HEK293 (cell line): ENCODE measurements around the gene USP32.
A peak's percentile ranks its signal among the peaks of the same experiment; 100 is the strongest.

Experiments
- GLI2 ChIP-seq: fragments of 450-650 bp; formaldehyde crosslinking; IDR thresholded peaks from 2 replicates; pipeline ENCODE4; 2017; ENCODE audit warnings: missing biosample characterization, missing genetic modification characterization, low read depth, borderline replicate concordance
- HOXD13 ChIP-seq: sonication (generic); formaldehyde crosslinking; IDR thresholded peaks from 2 replicates; pipeline ENCODE4 v1.8.0; 2022; ENCODE audit warnings: missing genetic modification reagents, borderline replicate concordance
- MEIS1 ChIP-seq: sonication (generic); formaldehyde crosslinking; IDR thresholded peaks from 2 replicates; pipeline ENCODE4 v1.8.1; 2022; ENCODE audit warnings: missing genetic modification reagents, mild to moderate bottlenecking, borderline replicate concordance
- MZF1 ChIP-seq: fragments of 450-650 bp; formaldehyde crosslinking; IDR thresholded peaks from 2 replicates; pipeline ENCODE4 v1.5.1; 2017; ENCODE audit warnings: missing biosample characterization, missing genetic modification characterization, borderline replicate concordance
- OVOL3 ChIP-seq: fragments of 450-650 bp; formaldehyde crosslinking; IDR thresholded peaks from 2 replicates; pipeline ENCODE4 v1.5.1; 2016; ENCODE audit warnings: missing biosample characterization, missing genetic modification characterization
- SALL2 ChIP-seq: fragments of 450-650 bp; formaldehyde crosslinking; IDR thresholded peaks from 2 replicates; pipeline ENCODE4 v1.5.0; 2017; ENCODE audit warnings: missing biosample characterization, mild to moderate bottlenecking, missing genetic modification characterization, borderline replicate concordance
- SETDB1 ChIP-seq: IDR thresholded peaks from one replicate; pipeline ENCODE4 v1.6.1; 2017; ENCODE audit warnings: mild to moderate bottlenecking, low read length, moderate library complexity, mixed read lengths; ENCODE audit not compliant: insufficient read length
- TRIM28 ChIP-seq: IDR thresholded peaks from 2 replicates; pipeline ENCODE4 v1.6.1; 2011; ENCODE audit warnings: low read length, control low read depth, borderline replicate concordance
- ZBTB7A ChIP-seq: fragments of 450-650 bp; formaldehyde crosslinking; IDR thresholded peaks from 2 replicates; pipeline ENCODE4 v1.5.1; 2016; ENCODE audit warnings: low read depth, missing biosample characterization, missing genetic modification characterization
- ZFP41 ChIP-seq: fragments of 450-650 bp; formaldehyde crosslinking; IDR thresholded peaks from 2 replicates; pipeline ENCODE4 v1.5.1; 2016; ENCODE audit warnings: missing biosample characterization, missing genetic modification characterization, borderline replicate concordance
- ZFP69B ChIP-seq: fragments of 450-650 bp; formaldehyde crosslinking; IDR thresholded peaks from 2 replicates; pipeline ENCODE4 v1.5.1; 2016; ENCODE audit warnings: missing biosample characterization, missing genetic modification characterization
- ZIC2 ChIP-seq: fragments of 450-650 bp; formaldehyde crosslinking; IDR thresholded peaks from 2 replicates; pipeline ENCODE4 v1.5.1; 2016; ENCODE audit warnings: missing biosample characterization, missing genetic modification characterization
- ZNF266 ChIP-seq: fragments of 450-650 bp; formaldehyde crosslinking; IDR thresholded peaks from 2 replicates; pipeline ENCODE4 v1.5.1; 2016; ENCODE audit warnings: missing biosample characterization, missing genetic modification characterization, low read depth
- ZNF391 ChIP-seq: fragments of 450-650 bp; formaldehyde crosslinking; IDR thresholded peaks from 2 replicates; pipeline ENCODE4 v1.5.1; 2016; ENCODE audit warnings: low read depth, missing biosample characterization, missing genetic modification characterization, borderline replicate concordance
- ZNF394 ChIP-seq: fragments of 450-650 bp; formaldehyde crosslinking; IDR thresholded peaks from 2 replicates; pipeline ENCODE4 v1.5.1; 2016; ENCODE audit warnings: missing biosample characterization, missing genetic modification characterization, mild to moderate bottlenecking, moderate library complexity, borderline replicate concordance
- ZNF404 ChIP-seq: fragments of 450-650 bp; formaldehyde crosslinking; IDR thresholded peaks from 2 replicates; pipeline ENCODE4 v1.5.1; 2017; ENCODE audit warnings: missing biosample characterization, missing genetic modification characterization
- ZNF423 ChIP-seq: fragments of 450-650 bp; formaldehyde crosslinking; IDR thresholded peaks from 2 replicates; pipeline ENCODE4 v1.5.1; 2016; ENCODE audit warnings: missing biosample characterization, missing genetic modification characterization
- ZNF426 ChIP-seq: fragments of 450-650 bp; formaldehyde crosslinking; IDR thresholded peaks from 2 replicates; pipeline ENCODE4 v1.5.1; 2017; ENCODE audit warnings: missing biosample characterization, missing genetic modification characterization, mild to moderate bottlenecking, inconsistent platforms, moderate library complexity
- ZNF529 ChIP-seq: fragments of 450-650 bp; formaldehyde crosslinking; IDR thresholded peaks from 2 replicates; pipeline ENCODE4 v1.5.1; 2017; ENCODE audit warnings: missing genetic modification characterization, missing biosample characterization; ENCODE audit not compliant: insufficient replicate concordance
- ZNF544 ChIP-seq: fragments of 450-650 bp; formaldehyde crosslinking; IDR thresholded peaks from 2 replicates; pipeline ENCODE4 v1.5.0; 2017; ENCODE audit warnings: missing biosample characterization, missing genetic modification characterization
- ZNF558 ChIP-seq: fragments of 450-650 bp; formaldehyde crosslinking; IDR thresholded peaks from 2 replicates; pipeline ENCODE4 v1.5.1; 2016; ENCODE audit warnings: missing biosample characterization, missing genetic modification characterization
- ZNF561 ChIP-seq: fragments of 450-650 bp; IDR thresholded peaks from 2 replicates; pipeline ENCODE4 v1.5.1; 2018; ENCODE audit warnings: missing biosample characterization, missing genetic modification characterization, borderline replicate concordance
- ZNF621 ChIP-seq: fragments of 450-650 bp; formaldehyde crosslinking; IDR thresholded peaks from 2 replicates; pipeline ENCODE4 v1.5.1; 2017; ENCODE audit warnings: missing biosample characterization, missing genetic modification characterization
- ZNF626 ChIP-seq: fragments of 450-650 bp; sonication (Bioruptor Pico); formaldehyde crosslinking; IDR thresholded peaks from 2 replicates; pipeline ENCODE4 v1.5.1; 2018; ENCODE audit warnings: missing biosample characterization, missing genetic modification characterization, inconsistent platforms
- ZNF660 ChIP-seq: fragments of 450-650 bp; IDR thresholded peaks from 2 replicates; pipeline ENCODE4 v1.5.1; 2018; ENCODE audit warnings: missing biosample characterization, mild to moderate bottlenecking, missing genetic modification characterization
- ZNF670 ChIP-seq: fragments of 450-650 bp; formaldehyde crosslinking; IDR thresholded peaks from 2 replicates; pipeline ENCODE4 v1.5.1; 2016; ENCODE audit warnings: missing biosample characterization, missing genetic modification characterization, low read depth
- ZNF747 ChIP-seq: fragments of 450-650 bp; formaldehyde crosslinking; IDR thresholded peaks from 2 replicates; pipeline ENCODE4 v1.5.1; 2016; ENCODE audit warnings: missing biosample characterization, missing genetic modification characterization
- ZSCAN16 ChIP-seq: fragments of 450-650 bp; formaldehyde crosslinking; IDR thresholded peaks from 2 replicates; pipeline ENCODE4 v1.5.1; 2016; ENCODE audit warnings: missing biosample characterization, missing genetic modification characterization
- TF ChIP-seq, protein P1 (sequence below): IDR thresholded peaks from 2 replicates; pipeline ENCODE4 v1.6.1; 2011; ENCODE audit warnings: mild to moderate bottlenecking, low read depth, low read length, borderline replicate concordance
- TF ChIP-seq, protein P2 (sequence below): sonication (generic); formaldehyde crosslinking; IDR thresholded peaks from 2 replicates; pipeline ENCODE4 v1.8.1; 2022; ENCODE audit warnings: mild to moderate bottlenecking, moderate library complexity, missing genetic modification reagents
- TF ChIP-seq, protein P3 (sequence below): fragments of 450-650 bp; formaldehyde crosslinking; IDR thresholded peaks from 2 replicates; pipeline ENCODE4 v1.5.1; 2016; ENCODE audit warnings: missing biosample characterization, missing genetic modification characterization
- TF ChIP-seq, protein P4 (sequence below): fragments of 450-650 bp; formaldehyde crosslinking; IDR thresholded peaks from 2 replicates; pipeline ENCODE4 v1.5.1; 2016; ENCODE audit warnings: missing biosample characterization, missing genetic modification characterization, low read depth

USP32 gene

DNA sequence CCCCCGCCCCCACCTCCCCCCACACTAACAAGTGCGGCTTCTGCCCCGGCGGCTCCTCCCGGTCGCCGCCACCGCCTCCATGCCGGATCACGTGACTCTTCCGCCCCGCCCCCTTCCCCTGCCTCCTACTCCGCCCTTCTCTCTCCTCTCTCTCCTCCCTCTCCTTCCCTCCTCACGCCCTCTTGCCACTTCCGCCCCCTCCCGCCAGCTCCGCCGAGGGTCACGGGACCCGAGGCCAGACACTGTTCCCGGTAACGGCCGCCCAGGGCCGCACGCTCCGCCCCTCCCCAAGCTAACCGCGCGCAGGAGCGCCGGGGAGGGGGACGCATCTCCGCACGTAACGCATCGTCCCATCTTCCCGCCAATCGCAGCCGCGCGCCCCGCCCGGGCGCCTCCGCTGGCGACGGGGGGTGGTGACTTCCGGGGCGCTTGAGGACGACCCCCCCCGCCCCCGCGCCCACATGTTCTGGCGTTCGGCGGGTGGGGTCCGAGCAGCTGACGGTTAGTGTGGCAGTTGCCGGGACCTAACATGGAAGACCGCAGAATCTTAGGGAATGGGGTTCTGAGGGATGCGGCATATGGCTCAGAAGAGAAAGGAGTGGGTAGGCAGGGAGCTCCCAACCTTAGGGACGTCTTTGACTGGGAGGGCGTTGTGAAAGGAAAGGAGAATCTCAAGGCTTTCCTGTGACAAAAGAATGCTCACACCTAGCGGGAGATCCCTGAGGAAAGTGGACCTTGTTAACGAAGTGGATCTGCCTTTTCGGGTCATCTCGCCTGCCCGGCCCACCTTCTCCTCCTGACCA lies at the start of gene USP32 (continued):
- TF ChIP-seq SALL2 (tag by site-specific recombination): no peak
- TF ChIP-seq SETDB1: no peak
- TF ChIP-seq ZNF426 (tag by site-specific recombination): no peak
- peak; percentile 37; the same call in 1 of the 2 replicates for TF ChIP-seq ZFP69B (tag by site-specific recombination)
- no peak for TF ChIP-seq ZNF670 (tag by site-specific recombination)
- TF ChIP-seq ZBTB7A (tag by site-specific recombination): peak; percentile 87; the same call in 1 of the 2 replicates
- TF ChIP-seq ZNF423 (tag by site-specific recombination): peak; percentile 100
- TF ChIP-seq ZNF626: no peak
- no peak for TF ChIP-seq MZF1
- TF ChIP-seq, protein P1, sequence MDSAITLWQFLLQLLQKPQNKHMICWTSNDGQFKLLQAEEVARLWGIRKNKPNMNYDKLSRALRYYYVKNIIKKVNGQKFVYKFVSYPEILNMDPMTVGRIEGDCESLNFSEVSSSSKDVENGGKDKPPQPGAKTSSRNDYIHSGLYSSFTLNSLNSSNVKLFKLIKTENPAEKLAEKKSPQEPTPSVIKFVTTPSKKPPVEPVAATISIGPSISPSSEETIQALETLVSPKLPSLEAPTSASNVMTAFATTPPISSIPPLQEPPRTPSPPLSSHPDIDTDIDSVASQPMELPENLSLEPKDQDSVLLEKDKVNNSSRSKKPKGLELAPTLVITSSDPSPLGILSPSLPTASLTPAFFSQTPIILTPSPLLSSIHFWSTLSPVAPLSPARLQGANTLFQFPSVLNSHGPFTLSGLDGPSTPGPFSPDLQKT: peak; percentile 70; the same call in 1 of the 2 replicates
- TF ChIP-seq ZNF391 (tag by site-specific recombination): 0 out of 2 replicates have a peak, but pooled peaks have one; percentile 56
- no peak; the same call in 1 of the 2 replicates for TF ChIP-seq ZNF394
- TF ChIP-seq OVOL3 (tag by site-specific recombination): no peak
- no peak for TF ChIP-seq ZNF266
- no peak; the same call in 1 of the 2 replicates for TF ChIP-seq HOXD13 (CRISPR knock-in tag)
- no peak for TF ChIP-seq ZFP41
- no peak for TF ChIP-seq ZNF404 (tag by site-specific recombination)
- TF ChIP-seq ZNF747: no peak
- peak; percentile 74 for TF ChIP-seq ZIC2
- TF ChIP-seq, protein P2, sequence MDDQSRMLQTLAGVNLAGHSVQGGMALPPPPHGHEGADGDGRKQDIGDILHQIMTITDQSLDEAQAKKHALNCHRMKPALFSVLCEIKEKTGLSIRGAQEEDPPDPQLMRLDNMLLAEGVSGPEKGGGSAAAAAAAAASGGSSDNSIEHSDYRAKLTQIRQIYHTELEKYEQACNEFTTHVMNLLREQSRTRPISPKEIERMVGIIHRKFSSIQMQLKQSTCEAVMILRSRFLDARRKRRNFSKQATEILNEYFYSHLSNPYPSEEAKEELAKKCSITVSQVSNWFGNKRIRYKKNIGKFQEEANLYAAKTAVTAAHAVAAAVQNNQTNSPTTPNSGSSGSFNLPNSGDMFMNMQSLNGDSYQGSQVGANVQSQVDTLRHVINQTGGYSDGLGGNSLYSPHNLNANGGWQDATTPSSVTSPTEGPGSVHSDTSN: peak; percentile 76; the same call in 1 of the 2 replicates
- TF ChIP-seq ZNF660: peak; percentile 30; the same call in 1 of the 2 replicates
- TF ChIP-seq ZSCAN16 (tag by site-specific recombination): no peak
- no peak for TF ChIP-seq GLI2
- no peak for TF ChIP-seq TRIM28
- no peak for TF ChIP-seq ZNF544
- no peak for TF ChIP-seq ZNF621 (tag by site-specific recombination)
- TF ChIP-seq, protein P3, sequence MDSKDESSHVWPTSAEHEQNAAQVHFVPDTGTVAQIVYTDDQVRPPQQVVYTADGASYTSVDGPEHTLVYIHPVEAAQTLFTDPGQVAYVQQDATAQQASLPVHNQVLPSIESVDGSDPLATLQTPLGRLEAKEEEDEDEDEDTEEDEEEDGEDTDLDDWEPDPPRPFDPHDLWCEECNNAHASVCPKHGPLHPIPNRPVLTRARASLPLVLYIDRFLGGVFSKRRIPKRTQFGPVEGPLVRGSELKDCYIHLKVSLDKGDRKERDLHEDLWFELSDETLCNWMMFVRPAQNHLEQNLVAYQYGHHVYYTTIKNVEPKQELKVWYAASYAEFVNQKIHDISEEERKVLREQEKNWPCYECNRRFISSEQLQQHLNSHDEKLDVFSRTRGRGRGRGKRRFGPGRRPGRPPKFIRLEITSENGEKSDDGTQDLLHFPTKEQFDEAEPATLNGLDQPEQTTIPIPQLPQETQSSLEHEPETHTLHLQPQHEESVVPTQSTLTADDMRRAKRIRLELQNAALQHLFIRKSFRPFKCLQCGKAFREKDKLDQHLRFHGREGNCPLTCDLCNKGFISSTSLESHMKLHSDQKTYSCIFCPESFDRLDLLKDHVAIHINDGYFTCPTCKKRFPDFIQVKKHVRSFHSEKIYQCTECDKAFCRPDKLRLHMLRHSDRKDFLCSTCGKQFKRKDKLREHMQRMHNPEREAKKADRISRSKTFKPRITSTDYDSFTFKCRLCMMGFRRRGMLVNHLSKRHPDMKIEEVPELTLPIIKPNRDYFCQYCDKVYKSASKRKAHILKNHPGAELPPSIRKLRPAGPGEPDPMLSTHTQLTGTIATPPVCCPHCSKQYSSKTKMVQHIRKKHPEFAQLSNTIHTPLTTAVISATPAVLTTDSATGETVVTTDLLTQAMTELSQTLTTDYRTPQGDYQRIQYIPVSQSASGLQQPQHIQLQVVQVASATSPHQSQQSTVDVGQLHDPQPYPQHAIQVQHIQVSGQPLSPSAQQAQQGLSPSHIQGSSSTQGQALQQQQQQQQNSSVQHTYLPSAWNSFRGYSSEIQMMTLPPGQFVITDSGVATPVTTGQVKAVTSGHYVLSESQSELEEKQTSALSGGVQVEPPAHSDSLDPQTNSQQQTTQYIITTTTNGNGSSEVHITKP (tag by site-specific recombination): peak; percentile 75
- TF ChIP-seq ZNF529: no peak
- no peak for TF ChIP-seq MEIS1
- no peak for TF ChIP-seq ZNF558 (tag by site-specific recombination)
- TF ChIP-seq, protein P4, sequence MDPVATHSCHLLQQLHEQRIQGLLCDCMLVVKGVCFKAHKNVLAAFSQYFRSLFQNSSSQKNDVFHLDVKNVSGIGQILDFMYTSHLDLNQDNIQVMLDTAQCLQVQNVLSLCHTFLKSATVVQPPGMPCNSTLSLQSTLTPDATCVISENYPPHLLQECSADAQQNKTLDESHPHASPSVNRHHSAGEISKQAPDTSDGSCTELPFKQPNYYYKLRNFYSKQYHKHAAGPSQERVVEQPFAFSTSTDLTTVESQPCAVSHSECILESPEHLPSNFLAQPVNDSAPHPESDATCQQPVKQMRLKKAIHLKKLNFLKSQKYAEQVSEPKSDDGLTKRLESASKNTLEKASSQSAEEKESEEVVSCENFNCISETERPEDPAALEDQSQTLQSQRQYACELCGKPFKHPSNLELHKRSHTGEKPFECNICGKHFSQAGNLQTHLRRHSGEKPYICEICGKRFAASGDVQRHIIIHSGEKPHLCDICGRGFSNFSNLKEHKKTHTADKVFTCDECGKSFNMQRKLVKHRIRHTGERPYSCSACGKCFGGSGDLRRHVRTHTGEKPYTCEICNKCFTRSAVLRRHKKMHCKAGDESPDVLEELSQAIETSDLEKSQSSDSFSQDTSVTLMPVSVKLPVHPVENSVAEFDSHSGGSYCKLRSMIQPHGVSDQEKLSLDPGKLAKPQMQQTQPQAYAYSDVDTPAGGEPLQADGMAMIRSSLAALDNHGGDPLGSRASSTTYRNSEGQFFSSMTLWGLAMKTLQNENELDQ (tag by site-specific recombination): no peak
- TF ChIP-seq ZNF561: no peak; the same call in 1 of the 2 replicates
